Endodermal cell (in vitro differentiated cells): ENCODE data around the gene RIMKLA. TPM values are rescaled to one million over a fixed set of nuclear protein-coding genes. Genes with fewer than 3 reads are reported as not detected.

Experiments used
- DNase-seq: peaks from one replicate; pipeline ENCODE4 v3.0.0-alpha.2; 2017
- H3K27ac ChIP-seq: 2 replicates; pipeline ENCODE4 v1.5.1; 2013; ENCODE audit warnings: mild to moderate bottlenecking, low read depth, low read length, moderate library complexity
- H3K27me3 ChIP-seq: 2 replicates; pipeline ENCODE4 v1.6.1; 2013; ENCODE audit warnings: mild to moderate bottlenecking, low read length, moderate library complexity; ENCODE audit not compliant: insufficient read depth, control insufficient read depth, poor library complexity, severe bottlenecking
- H3K36me3 ChIP-seq: 2 replicates; pipeline ENCODE4 v1.7.0; 2013; ENCODE audit warnings: mild to moderate bottlenecking, low read length, moderate library complexity; ENCODE audit not compliant: control insufficient read depth, insufficient read depth
- H3K4me1 ChIP-seq: one replicate; pipeline ENCODE4 v1.7.0; 2013; ENCODE audit warnings: low read length; ENCODE audit not compliant: control insufficient read depth, insufficient read depth
- H3K4me3 ChIP-seq: 2 replicates; pipeline ENCODE4 v1.5.1; 2013; ENCODE audit warnings: mild to moderate bottlenecking, low read length, moderate library complexity
- H3K9ac ChIP-seq: 2 replicates; pipeline ENCODE4 v1.6.1; 2013; ENCODE audit warnings: mild to moderate bottlenecking, low read length, moderate library complexity; ENCODE audit not compliant: poor library complexity, severe bottlenecking; ENCODE audit errors: extremely low read depth
- H3K9me3 ChIP-seq: 2 replicates; pipeline ENCODE4 v1.6.1; 2013; ENCODE audit warnings: mild to moderate bottlenecking, low read length, moderate library complexity; ENCODE audit not compliant: control insufficient read depth
- H3K27ac Mint-ChIP-seq: 2 replicates; pipeline ENCODE4 v1.8.0; 2020; ENCODE audit warnings: mixed read lengths
- H3K27me3 Mint-ChIP-seq: 2 replicates; pipeline ENCODE4 v1.8.0; 2021; ENCODE audit warnings: mild to moderate bottlenecking, mixed read lengths; ENCODE audit not compliant: insufficient read depth
- H3K36me3 Mint-ChIP-seq: 2 replicates; pipeline ENCODE4 v1.8.0; 2020; ENCODE audit warnings: low read depth, mixed read lengths
- H3K4me1 Mint-ChIP-seq: 2 replicates; pipeline ENCODE4 v1.8.0; 2020; ENCODE audit warnings: mixed read lengths
- H3K4me3 Mint-ChIP-seq: 2 replicates; pipeline ENCODE4 v1.8.0; 2020; ENCODE audit warnings: mild to moderate bottlenecking, moderate library complexity, mixed read lengths
- H3K9me3 Mint-ChIP-seq: 2 replicates; pipeline ENCODE4 v1.8.0; 2020; ENCODE audit warnings: mild to moderate bottlenecking, mixed read lengths
- CTCF ChIP-seq: fragments of 200-600 bp; sonication (generic); conservative IDR thresholded peaks from 2 replicates; pipeline ENCODE4 v1.5.0; 2021; ENCODE audit warnings: antibody characterized with exemption, mild to moderate bottlenecking
- WGBS, 2 experiments: methylation state at CpG; one replicate each; pipeline versions ENCODE4 v1.1.5 to v1.1.7; 2013; ENCODE audit warnings: missing lambda C conversion rate in 2 of 2, mixed read lengths in 1 of 2; ENCODE audit not compliant: insufficient coverage in 1 of 2, insufficient read length in 1 of 2; 5-methylcytosine and 5-hydroxymethylcytosine counted together
- total RNA-seq, 2 donors: library from RNA; stranded (reverse); fragmentation: NEBNext Ultra II Directional in 1 of 2; extraction: Animal tissue kit (Norgen Biotek cat#: 25700) in 1 of 2; gene quantifications; 2 replicates in 1 of 2; 3 replicates in 1 of 2; pipeline ENCODE4 v1.2.1, GENCODE V29; 2021

The RIMKLA gene
- total RNA-seq, 2 donors from 2014 or later, result 0.73 to 1.9 TPM

GRCh38 chr1:42386051-42386450 is 5.5 kb downstream of the RIMKLA start:
- H3K27me3 ChIP-seq, result peaks cover 32% of the 10 kb centered on the region
- WGBS, 2 experiments, result 93 to 100% methylated on average over 3 to 5 of the region's 6 CpGs
- Mint-ChIP-seq H3K4me1 (no peaks in the 10 kb centered on the region), H3K4me3 (no peak overlapping the region), H3K36me3 (no peaks in the 10 kb centered on the region), H3K9me3 (no peaks in the 10 kb centered on the region), H3K27me3 (peaks cover 21% of the 10 kb centered on the region), H3K27ac (no peak overlapping the region)
- H3K9ac ChIP-seq, result no peak overlapping the region
- no peaks in the 10 kb centered on the region for H3K4me1 ChIP-seq
- H3K9me3 ChIP-seq, result no peaks in the 10 kb centered on the region
- no peak overlapping the region for H3K27ac ChIP-seq
- no peak for TF ChIP-seq CTCF
- no peaks in the 10 kb centered on the region for H3K36me3 ChIP-seq
- no peak for DNase-seq
- no peak overlapping the region for H3K4me3 ChIP-seq

- Mint-ChIP-seq H3K4me1 (peaks cover 6% of the 10 kb centered on the region), H3K4me3 (no peak overlapping the region), H3K36me3 (no peaks in the 10 kb centered on the region), H3K27ac (no peak overlapping the region), H3K9me3 (no peaks in the 10 kb centered on the region), H3K27me3 (no peaks in the 10 kb centered on the region)
- H3K9ac ChIP-seq, result no peak overlapping the region
- no peak for DNase-seq
- no peaks in the 10 kb centered on the region for H3K27me3 ChIP-seq
- no peaks in the 10 kb centered on the region for H3K9me3 ChIP-seq
- H3K4me1 ChIP-seq, result no peaks in the 10 kb centered on the region
- H3K4me3 ChIP-seq, result no peak overlapping the region
- no peaks in the 10 kb centered on the region for H3K36me3 ChIP-seq
- no peak for TF ChIP-seq CTCF
- no peak overlapping the region for H3K27ac ChIP-seq
- 89 to 100% methylated on average over 2 of the region's 2 CpGs for WGBS, 2 experiments
Measured at GRCh38 chr1:42392255-42392654, 11.7 kb downstream of the RIMKLA start.

GRCh38 chr1:42392967-42393848 is 12.6 kb downstream of the RIMKLA start:
- H3K27me3 ChIP-seq, result no peaks in the 10 kb centered on the region
- Mint-ChIP-seq H3K4me3 (no peak overlapping the region), H3K27me3 (no peaks in the 10 kb centered on the region), H3K4me1 (peaks cover 6% of the 10 kb centered on the region), H3K36me3 (no peaks in the 10 kb centered on the region), H3K9me3 (no peaks in the 10 kb centered on the region), H3K27ac (no peak overlapping the region)
- no peaks in the 10 kb centered on the region for H3K4me1 ChIP-seq
- WGBS, 2 experiments, result 97% methylated on average over 2 of the region's 2 CpGs; no CpG with 5 or more reads in 1 of the 2 experiments
- H3K36me3 ChIP-seq, result no peaks in the 10 kb centered on the region
- H3K4me3 ChIP-seq, result no peak overlapping the region
- H3K9ac ChIP-seq, result no peak overlapping the region
- H3K9me3 ChIP-seq, result no peaks in the 10 kb centered on the region
- no peak overlapping the region for H3K27ac ChIP-seq
- TF ChIP-seq CTCF, result no peak
- DNase-seq, result no peak
